Liver (tissue), 9 donors: ENCODE data around the gene PLD6. TPM values are rescaled to one million over a fixed set of nuclear protein-coding genes. Genes with fewer than 3 reads are reported as not detected.

Source experiments
- DNase-seq: peaks from one replicate; pipeline ENCODE4 v3.0.0-alpha.2; 2017; ENCODE audit warnings: low spot score
- H3K27ac ChIP-seq, 2 donors: one replicate each; pipeline ENCODE4 v1.7.0; 2013; ENCODE audit warnings: inconsistent platforms in 2 of 2, low read length in 2 of 2, control low read depth in 1 of 2, low read depth in 1 of 2, mild to moderate bottlenecking in 1 of 2
- H3K27me3 ChIP-seq, 4 donors: one replicate each; pipeline versions ENCODE4 v1.6.1 to v1.7.0; 2013; ENCODE audit warnings: low read length in 3 of 4, inconsistent platforms in 1 of 4, mild to moderate bottlenecking in 1 of 4, moderate library complexity in 1 of 4; ENCODE audit not compliant: control insufficient read depth in 4 of 4, insufficient read depth in 4 of 4
- H3K36me3 ChIP-seq, 4 donors: one replicate each; pipeline versions ENCODE4 v1.6.1 to v1.7.0; 2013; ENCODE audit warnings: low read length in 3 of 4, mild to moderate bottlenecking in 3 of 4, low read depth in 1 of 4, moderate library complexity in 1 of 4; ENCODE audit not compliant: control insufficient read depth in 4 of 4, insufficient read depth in 3 of 4
- H3K4me1 ChIP-seq, 4 donors: one replicate each; pipeline versions ENCODE4 v1.6.1 to v1.7.0; 2013; ENCODE audit warnings: low read length in 3 of 4, mild to moderate bottlenecking in 3 of 4, moderate library complexity in 1 of 4; ENCODE audit not compliant: control insufficient read depth in 4 of 4, insufficient read depth in 4 of 4
- H3K4me3 ChIP-seq, 3 donors: one replicate each; pipeline versions ENCODE4 v1.6.1 to v1.7.0; 2013; ENCODE audit warnings: low read length in 3 of 3, control low read depth in 1 of 3, low read depth in 1 of 3, mild to moderate bottlenecking in 1 of 3
- H3K9ac ChIP-seq, 2 donors: one replicate each; pipeline ENCODE4 v1.7.0; 2013; ENCODE audit warnings: low read length in 2 of 2, mild to moderate bottlenecking in 2 of 2, moderate library complexity in 2 of 2, control low read depth in 1 of 2, low read depth in 1 of 2
- H3K9me3 ChIP-seq, 4 donors: one replicate each; pipeline versions ENCODE4 v1.6.1 to v1.7.0; 2013; ENCODE audit warnings: low read length in 3 of 4; ENCODE audit not compliant: control insufficient read depth in 4 of 4
- ATF3 ChIP-seq: IDR thresholded peaks from 2 replicates; pipeline ENCODE4 v1.6.1; 2016; ENCODE audit warnings: antibody characterized with exemption
- EGR1 ChIP-seq, 2 donors: IDR thresholded peaks; 2 replicates each; pipeline ENCODE4 v1.6.1; 2016 to 2018; ENCODE audit warnings: antibody characterized with exemption in 2 of 2, low read depth in 2 of 2
- FOXA1 ChIP-seq: IDR thresholded peaks from 2 replicates; pipeline ENCODE4 v1.6.1; 2016; ENCODE audit warnings: antibody characterized with exemption
- FOXA2 ChIP-seq: IDR thresholded peaks from 2 replicates; pipeline ENCODE4 v1.6.1; 2016; ENCODE audit warnings: antibody characterized with exemption
- GABPA ChIP-seq, 2 donors: IDR thresholded peaks in 1 of 2; conservative IDR thresholded peaks in 1 of 2; 2 replicates each; pipeline ENCODE4 v1.6.1; 2016; ENCODE audit warnings: antibody characterized with exemption in 2 of 2, mild to moderate bottlenecking in 1 of 2, moderate library complexity in 1 of 2
- HNF4A ChIP-seq, 2 donors: conservative IDR thresholded peaks; 2 replicates each; pipeline ENCODE4 v1.6.1; 2016; ENCODE audit warnings: antibody characterized with exemption in 2 of 2, mild to moderate bottlenecking in 2 of 2
- HNF4G ChIP-seq: IDR thresholded peaks from 2 replicates; pipeline ENCODE4 v1.6.1; 2016; ENCODE audit warnings: antibody characterized with exemption
- JUND ChIP-seq, 2 donors: IDR thresholded peaks; 2 replicates each; pipeline ENCODE4 v1.6.1; 2016; ENCODE audit warnings: antibody characterized with exemption in 2 of 2
- NR2F2 ChIP-seq: IDR thresholded peaks from 2 replicates; pipeline ENCODE4 v1.6.1; 2016; ENCODE audit warnings: antibody characterized with exemption
- RAD21 ChIP-seq, 2 donors: IDR thresholded peaks; 2 replicates each; pipeline ENCODE4 v1.6.1; 2016; ENCODE audit warnings: antibody characterized with exemption in 2 of 2, mild to moderate bottlenecking in 2 of 2
- REST ChIP-seq: IDR thresholded peaks from 2 replicates; pipeline ENCODE4 v1.6.1; 2016; ENCODE audit warnings: antibody characterized with exemption, mild to moderate bottlenecking
- RXRA ChIP-seq, 2 donors: IDR thresholded peaks; 2 replicates each; pipeline ENCODE4 v1.6.1; 2017 to 2018; ENCODE audit warnings: antibody characterized with exemption in 2 of 2, mild to moderate bottlenecking in 1 of 2
- SP1 ChIP-seq: IDR thresholded peaks from 2 replicates; pipeline ENCODE4 v1.6.1; 2018; ENCODE audit warnings: antibody characterized with exemption, mild to moderate bottlenecking
- TAF1 ChIP-seq: conservative IDR thresholded peaks from 2 replicates; pipeline ENCODE4 v1.6.1; 2016; ENCODE audit warnings: antibody characterized with exemption, mild to moderate bottlenecking
- YY1 ChIP-seq: IDR thresholded peaks from 2 replicates; pipeline ENCODE4 v1.6.1; 2016; ENCODE audit warnings: antibody characterized with exemption, mild to moderate bottlenecking
- WGBS: extraction: QIAGEN DNeasy Blood & Tissue Kit; methylation state at CpG from one replicate; pipeline ENCODE4 v1.1.7; 2013; 5-methylcytosine and 5-hydroxymethylcytosine counted together
- polyA plus RNA-seq, 2 donors: library from polyadenylated mRNA; stranded (reverse) in 1 of 2; unstranded in 1 of 2; fragments of 200-250 nt in 1 of 2; fragments of >200 nt in 1 of 2; fragmentation: Nextera tagmentation in 1 of 2; extraction: Ambion mirVana in 1 of 2; gene quantifications; one replicate each; pipeline versions ENCODE4 v1.2.1 to v1.2.3, GENCODE V29; 2013 to 2015
- total RNA-seq, 2 donors: library from RNA; depleted of rRNA; stranded (reverse); fragments of >200 nt; gene quantifications; one replicate each; pipeline ENCODE4 v1.2.3, GENCODE V29; 2014
- TF ChIP-seq, protein P1 (sequence below): IDR thresholded peaks from 2 replicates; pipeline ENCODE4 v1.6.1; 2016; ENCODE audit warnings: antibody characterized with exemption
- TF ChIP-seq, protein P2 (sequence below): IDR thresholded peaks from 2 replicates; pipeline ENCODE4 v1.6.1; 2016; ENCODE audit warnings: antibody characterized with exemption
- TF ChIP-seq, protein P3 (sequence below): fragments of 150-350 bp; IDR thresholded peaks from 2 replicates; pipeline ENCODE4 v1.5.1; 2017; ENCODE audit warnings: improper control_type of control experiment, low read depth, low read length; ENCODE audit not compliant: missing input control
- donor health status: healthy.
- donor health status: healthy.
- donor health status: healthy.
- donor health status: healthy.
- donor health status: healthy.

The PLD6 gene
- total and polyA plus RNA-seq, 4 donors, result 1.2 to 2.3 (median 1.5) TPM

DNA sequence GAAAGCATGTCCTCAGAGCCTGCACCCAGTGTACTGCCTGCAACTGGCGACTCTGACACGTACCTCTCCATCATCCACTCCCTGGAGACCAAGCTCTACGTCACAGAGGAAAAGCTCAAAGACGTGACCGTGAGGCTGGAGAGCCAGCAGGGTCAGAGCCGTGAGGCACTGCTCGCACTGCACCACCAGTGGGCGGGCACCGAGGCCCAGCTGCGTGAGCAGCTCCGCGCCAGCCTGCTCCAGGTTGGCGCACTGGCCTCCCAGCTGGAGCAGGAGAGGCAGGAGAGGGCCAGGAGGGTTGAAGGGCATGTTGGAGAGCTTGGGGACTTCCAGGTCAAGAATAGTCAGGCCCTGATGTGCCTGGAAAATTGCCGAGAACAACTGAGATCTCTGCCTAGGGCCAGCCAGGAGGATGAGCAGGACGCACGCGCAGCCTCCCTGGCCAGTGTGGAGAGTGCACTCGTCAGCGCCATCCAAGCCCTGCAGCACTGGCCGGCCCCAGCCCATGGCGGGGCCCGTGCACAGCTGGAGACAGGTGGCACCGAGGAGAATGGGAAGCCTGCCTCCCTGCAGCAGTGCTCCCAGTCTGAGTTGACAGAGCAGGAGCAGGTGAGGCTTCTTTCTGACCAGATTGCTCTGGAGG, 40.3 kb downstream of the PLD6 start:
- DNase-seq, result no peak
- no peaks in the 10 kb centered on the region for H3K4me1 ChIP-seq

More for the DNA sequence above, 40.3 kb downstream of the PLD6 start:
- peaks cover 6 to 84% (median 42%) of the 10 kb centered on the region in 4 donors for H3K36me3 ChIP-seq
- no peak for TF ChIP-seq FOXA1
- TF ChIP-seq, protein P1, sequence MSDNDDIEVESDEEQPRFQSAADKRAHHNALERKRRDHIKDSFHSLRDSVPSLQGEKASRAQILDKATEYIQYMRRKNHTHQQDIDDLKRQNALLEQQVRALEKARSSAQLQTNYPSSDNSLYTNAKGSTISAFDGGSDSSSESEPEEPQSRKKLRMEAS, result no peak
- no peak for TF ChIP-seq TAF1
- TF ChIP-seq SP1, result no peak
- no peak for TF ChIP-seq FOXA2
- no peak for TF ChIP-seq EGR1 (IDR thresholded peaks at IDR 0.05; ENCODE audit: low read depth in 2 of 2)
- TF ChIP-seq NR2F2, result no peak
- no peak for TF ChIP-seq RXRA (IDR thresholded peaks at IDR 0.05)
- no peak for TF ChIP-seq YY1
- TF ChIP-seq ATF3, result no peak
- no peak for TF ChIP-seq HNF4A (conservative IDR thresholded peaks at IDR 0.05)
- TF ChIP-seq, protein P2, sequence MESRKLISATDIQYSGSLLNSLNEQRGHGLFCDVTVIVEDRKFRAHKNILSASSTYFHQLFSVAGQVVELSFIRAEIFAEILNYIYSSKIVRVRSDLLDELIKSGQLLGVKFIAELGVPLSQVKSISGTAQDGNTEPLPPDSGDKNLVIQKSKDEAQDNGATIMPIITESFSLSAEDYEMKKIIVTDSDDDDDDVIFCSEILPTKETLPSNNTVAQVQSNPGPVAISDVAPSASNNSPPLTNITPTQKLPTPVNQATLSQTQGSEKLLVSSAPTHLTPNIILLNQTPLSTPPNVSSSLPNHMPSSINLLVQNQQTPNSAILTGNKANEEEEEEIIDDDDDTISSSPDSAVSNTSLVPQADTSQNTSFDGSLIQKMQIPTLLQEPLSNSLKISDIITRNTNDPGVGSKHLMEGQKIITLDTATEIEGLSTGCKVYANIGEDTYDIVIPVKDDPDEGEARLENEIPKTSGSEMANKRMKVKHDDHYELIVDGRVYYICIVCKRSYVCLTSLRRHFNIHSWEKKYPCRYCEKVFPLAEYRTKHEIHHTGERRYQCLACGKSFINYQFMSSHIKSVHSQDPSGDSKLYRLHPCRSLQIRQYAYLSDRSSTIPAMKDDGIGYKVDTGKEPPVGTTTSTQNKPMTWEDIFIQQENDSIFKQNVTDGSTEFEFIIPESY, result no peak
- TF ChIP-seq REST, result no peak
- no peak for TF ChIP-seq GABPA (IDR thresholded peaks at IDR 0.05 in 1 of 2, conservative IDR thresholded peaks at IDR 0.05 in 1 of 2)
- no peak for TF ChIP-seq RAD21 (IDR thresholded peaks at IDR 0.05)
- TF ChIP-seq, protein P3, sequence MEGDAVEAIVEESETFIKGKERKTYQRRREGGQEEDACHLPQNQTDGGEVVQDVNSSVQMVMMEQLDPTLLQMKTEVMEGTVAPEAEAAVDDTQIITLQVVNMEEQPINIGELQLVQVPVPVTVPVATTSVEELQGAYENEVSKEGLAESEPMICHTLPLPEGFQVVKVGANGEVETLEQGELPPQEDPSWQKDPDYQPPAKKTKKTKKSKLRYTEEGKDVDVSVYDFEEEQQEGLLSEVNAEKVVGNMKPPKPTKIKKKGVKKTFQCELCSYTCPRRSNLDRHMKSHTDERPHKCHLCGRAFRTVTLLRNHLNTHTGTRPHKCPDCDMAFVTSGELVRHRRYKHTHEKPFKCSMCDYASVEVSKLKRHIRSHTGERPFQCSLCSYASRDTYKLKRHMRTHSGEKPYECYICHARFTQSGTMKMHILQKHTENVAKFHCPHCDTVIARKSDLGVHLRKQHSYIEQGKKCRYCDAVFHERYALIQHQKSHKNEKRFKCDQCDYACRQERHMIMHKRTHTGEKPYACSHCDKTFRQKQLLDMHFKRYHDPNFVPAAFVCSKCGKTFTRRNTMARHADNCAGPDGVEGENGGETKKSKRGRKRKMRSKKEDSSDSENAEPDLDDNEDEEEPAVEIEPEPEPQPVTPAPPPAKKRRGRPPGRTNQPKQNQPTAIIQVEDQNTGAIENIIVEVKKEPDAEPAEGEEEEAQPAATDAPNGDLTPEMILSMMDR, result no peak
- no peak for TF ChIP-seq JUND (IDR thresholded peaks at IDR 0.05)
- TF ChIP-seq HNF4G, result no peak
- H3K27me3 ChIP-seq, result no peaks in the 10 kb centered on the region
- H3K9ac ChIP-seq, result no peak overlapping the region
- no peaks in the 10 kb centered on the region for H3K9me3 ChIP-seq
- no peak overlapping the region for H3K4me3 ChIP-seq
- WGBS, result 95% methylated on average over 23 of the region's 23 CpGs
- no peak overlapping the region for H3K27ac ChIP-seq
